SHP77 (cell line): ENCODE measurements around the gene GGA1.
"Not testable (repeated sequence)": the region's sequence is repeated elsewhere in the genome, so short reads cannot be mapped to it uniquely, and the experiment has no call there.

Experiments used
- DNase-seq, 2 experiments: peaks; one replicate each; lab custom pipeline; 2025; lab: John Stamatoyannopoulos, UW

Gene GGA1

DNA sequence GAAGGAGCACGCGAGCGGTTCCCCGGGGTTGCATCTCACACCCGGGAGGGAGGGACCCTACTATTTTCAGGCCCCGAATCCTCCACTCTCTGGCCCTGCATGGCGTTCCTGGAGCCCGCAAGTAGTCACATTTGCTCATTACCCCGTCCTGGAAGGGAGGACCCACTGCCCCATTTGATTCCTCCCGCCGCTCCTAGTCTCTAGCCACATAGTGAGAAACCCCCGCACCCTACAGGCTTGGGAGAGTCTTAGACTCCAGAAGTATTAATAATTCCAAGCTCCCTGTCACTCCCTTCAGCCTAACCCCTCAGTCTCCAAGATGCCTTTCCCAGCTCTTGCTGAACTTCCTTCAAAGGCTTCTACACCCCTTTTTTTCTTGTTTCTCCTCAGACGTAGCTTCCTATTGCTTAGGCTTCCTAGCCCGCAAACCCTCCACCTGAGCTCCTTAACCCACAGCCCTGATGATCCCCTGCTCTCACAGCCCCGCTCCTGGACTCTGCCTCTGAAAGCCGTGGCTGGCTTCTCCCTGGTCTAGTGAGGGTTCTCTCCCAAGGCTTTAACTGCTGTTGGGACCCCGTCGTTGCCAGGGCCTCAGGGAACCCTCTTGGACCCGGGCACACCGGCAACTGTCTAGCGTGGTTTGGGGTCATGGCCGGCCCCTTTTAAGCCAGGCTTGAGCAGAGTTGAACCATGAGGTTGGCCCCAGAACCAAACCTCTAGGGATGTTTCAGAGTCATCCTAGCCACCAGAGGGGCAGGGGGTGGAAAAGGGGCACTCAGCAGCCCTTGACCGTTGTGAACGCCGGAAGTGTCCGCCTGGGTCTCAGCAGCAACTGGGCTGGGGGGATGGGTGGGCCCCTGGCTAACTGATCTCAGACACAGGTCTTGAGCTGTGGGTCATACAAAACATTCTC is 862 bp downstream of the GGA1 start:
- no peak for DNase-seq

DNA sequence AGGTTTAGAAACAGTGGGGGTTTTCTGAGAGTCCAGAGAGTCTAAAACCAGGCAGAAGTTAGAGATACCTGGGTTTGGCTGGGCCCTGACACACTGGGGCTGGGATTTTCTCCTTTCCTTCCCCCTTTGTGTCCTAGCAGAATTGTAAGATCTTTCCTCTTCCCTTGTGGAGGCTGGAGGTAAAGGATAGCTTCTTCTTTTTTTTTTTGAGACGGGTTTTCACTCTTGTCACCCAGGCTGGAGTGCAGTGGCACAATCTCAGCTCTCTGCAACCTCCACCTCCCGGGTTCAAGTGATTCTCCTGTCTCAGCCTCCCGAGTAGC is 1.5 kb downstream of the GGA1 start:
- DNase-seq: not testable (repeated sequence)

DNA sequence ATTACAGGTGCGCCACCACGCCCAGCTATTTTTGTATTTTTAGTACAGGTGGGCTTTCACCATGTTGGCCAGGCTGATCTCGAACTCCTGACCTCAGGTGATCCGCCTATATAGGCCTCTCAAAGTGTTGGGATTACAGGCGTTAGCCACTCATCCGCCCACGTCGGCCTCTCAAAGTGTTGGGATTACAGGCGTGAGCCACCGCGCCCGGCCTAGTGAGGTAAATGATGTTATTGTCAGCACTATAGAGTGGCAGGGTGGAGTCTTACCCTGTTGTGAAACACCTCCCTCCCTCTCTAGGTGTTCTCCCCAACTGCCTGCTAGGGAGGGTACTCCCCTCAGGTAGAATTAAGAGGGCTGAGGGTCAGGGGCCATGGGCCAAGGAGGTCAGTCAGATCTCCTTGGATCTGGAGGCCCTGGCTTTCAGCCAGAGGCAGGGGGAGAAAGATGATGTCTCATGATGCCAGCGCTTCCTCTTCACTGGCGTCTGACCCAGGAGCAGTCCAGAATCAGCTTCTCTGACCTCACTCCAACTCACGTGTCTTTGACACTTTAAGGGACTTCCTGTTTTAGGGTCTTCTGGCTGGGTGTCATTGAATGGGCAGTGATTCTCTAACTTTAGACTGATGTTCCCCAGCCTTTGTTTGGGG is 2.0 kb downstream of the GGA1 start:
- DNase-seq: no peak

DNA sequence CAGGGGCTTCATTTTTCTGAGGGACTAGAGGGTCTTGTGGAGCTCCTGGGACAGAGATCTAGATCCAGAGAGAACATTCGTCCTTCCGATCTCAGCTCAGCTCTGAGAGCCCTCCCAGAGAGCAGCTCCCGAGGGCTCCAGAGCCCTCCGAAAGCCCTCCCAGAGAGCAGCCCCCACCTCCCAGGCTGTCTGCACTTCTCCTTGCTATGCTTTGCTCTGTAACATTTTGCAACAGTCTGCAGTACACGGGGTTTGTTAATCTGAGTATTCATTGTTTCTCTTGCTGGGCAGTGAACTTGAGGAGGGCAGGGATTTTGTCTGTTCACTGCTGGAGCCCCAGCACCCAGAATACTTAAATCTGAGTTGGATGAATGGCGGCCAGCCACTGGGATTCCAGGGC is 2.6 kb downstream of the GGA1 start:
- no peak for DNase-seq

DNA sequence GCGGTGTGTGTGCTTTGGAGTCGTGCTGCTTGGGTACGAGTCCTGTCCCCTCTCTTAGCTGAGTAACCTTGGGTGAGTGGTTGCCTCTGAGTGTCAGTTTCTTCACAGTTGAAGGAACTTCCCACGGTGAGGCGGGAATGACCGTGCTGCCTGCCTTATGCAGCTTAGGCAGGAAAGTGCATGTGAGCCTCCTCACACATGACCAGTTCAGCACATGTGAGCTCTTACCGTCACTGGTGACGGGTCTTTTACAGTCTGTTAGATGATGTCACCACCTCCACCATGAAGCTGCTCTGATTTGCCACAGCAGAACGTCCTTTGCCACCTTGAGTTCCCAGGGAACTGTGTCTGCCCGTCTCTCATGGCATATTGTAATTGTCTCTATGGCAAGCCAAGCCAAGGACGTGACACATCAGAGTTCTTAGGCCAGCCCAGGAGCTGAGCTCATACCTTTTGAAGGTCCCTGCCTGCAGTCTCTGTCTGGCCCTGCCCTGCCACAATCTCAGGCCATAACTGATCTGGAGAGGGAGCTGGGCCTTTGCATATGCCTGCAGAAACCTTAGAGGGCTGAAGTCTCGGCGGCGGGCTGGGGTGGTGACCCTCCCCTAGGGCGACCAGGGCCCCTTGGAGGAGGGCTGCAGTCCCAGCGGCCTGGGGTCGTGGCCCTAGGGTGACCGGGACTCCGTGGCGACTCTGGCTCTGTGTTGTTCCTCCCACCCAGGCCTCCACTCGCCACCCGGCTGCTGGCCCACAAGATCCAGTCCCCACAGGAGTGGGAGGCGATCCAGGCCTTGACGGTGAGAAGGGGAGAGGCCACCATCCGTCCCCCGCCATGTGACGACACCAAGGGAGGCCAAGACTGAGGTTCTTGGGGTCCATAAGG is 7.8 kb downstream of the GGA1 start:
- DNase-seq: no peak

DNA sequence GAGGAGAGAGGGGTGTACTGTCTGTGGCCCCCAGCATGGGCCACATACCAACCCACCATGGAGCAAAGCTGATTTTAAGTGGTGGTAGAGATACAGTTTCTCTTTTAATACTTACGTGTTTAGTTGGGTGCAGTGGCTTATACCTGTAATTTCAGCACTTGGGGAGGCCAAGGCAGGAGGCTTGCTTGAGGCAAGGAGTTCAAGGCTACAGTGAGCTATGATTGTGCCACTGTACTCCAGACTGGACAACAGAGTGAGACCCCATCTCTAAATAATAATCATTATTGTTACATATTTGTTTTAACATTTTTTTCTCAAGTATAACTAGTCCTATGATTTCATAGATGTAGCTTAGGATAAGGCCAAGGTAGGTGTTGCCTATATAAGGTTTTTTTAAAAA is 8.8 kb downstream of the GGA1 start:
- DNase-seq: no peak

DNA sequence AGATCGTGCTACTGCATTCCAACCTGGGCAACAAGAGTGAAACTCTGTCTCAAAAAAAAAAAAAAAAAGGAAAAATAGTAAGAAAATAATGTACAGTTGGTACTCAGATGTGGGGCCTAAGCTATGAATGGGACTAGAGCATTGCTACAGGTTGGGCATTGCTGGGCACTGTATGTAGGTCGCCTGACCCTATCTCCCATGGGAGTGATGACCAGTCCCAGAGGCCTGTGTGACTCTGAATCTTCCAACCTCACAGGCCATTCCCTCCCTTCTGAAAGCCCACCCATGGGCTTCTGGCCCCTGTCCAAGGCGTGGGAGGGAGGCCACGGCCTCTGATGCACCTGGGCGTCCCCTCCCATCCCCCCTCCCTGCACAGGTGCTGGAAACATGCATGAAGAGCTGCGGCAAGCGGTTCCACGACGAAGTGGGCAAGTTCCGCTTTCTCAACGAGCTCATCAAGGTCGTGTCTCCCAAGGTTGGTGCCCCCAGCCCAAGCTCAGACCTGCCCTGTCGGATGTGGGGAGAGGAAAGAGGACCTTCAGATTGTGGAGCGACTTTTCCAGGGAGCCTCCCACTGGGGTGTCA is 9.5 kb downstream of the GGA1 start:
- DNase-seq: no peak

DNA sequence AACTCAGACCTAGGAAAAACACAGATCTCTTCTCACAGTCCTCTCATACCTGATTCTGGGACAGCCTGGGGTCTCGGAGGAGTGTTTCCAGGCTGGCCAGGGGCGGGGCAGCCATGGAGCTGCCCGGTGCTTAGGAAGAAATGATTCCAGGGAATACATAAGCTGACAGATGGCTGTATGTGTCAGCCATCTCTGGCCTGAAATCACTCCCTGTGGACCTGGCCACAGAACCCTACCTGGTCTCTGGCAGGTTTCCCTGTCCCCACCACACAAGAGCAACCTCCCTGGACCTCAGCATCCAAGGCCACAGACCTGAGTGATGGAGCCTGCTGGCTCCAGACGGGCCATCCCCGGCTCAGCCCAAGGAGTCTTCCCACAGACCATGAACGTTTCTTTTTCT is 10.0 kb downstream of the GGA1 start:
- DNase-seq: no peak

DNA sequence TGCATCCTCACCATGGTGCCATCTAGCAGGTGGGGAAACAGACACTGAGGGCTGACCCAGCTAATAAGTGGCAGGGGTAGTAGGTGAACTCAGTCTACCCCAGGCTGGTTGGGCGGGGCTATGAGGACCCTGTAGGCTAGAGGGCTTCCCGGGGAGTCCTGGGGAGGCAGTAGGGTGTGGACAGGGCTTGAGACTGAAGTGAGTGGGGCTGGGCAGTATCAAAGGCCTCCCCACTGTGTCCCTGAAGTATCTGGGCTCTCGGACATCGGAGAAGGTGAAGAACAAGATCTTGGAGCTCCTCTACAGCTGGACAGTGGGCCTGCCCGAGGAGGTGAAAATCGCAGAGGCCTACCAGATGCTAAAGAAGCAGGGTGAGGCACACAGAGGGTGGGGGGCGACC is 11.4 kb downstream of the GGA1 start:
- DNase-seq: no peak

DNA sequence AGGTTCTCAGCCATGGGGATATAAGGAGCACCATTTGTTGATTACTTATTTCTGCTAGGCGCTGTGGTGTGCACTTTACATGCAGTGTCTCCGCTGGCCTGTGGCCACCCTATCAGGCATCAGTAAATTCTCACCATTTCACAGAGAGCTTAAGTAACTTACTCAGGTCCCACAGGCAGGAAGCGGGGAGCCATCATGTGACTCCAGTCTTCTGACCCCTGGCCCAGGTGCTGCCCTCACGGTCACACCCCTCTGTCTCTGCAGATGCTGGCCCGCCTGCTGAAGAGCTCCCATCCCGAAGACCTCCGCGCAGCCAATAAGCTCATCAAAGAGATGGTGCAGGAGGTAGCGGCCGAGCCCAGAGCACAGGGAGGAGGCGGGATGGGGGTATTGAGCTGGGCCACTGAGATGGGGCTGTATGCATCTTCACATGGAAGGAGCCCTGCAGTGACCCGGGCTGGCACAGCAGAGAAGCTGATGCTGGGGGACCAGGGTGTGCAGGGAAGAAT is 12.8 kb downstream of the GGA1 start:
- DNase-seq: no peak

DNA sequence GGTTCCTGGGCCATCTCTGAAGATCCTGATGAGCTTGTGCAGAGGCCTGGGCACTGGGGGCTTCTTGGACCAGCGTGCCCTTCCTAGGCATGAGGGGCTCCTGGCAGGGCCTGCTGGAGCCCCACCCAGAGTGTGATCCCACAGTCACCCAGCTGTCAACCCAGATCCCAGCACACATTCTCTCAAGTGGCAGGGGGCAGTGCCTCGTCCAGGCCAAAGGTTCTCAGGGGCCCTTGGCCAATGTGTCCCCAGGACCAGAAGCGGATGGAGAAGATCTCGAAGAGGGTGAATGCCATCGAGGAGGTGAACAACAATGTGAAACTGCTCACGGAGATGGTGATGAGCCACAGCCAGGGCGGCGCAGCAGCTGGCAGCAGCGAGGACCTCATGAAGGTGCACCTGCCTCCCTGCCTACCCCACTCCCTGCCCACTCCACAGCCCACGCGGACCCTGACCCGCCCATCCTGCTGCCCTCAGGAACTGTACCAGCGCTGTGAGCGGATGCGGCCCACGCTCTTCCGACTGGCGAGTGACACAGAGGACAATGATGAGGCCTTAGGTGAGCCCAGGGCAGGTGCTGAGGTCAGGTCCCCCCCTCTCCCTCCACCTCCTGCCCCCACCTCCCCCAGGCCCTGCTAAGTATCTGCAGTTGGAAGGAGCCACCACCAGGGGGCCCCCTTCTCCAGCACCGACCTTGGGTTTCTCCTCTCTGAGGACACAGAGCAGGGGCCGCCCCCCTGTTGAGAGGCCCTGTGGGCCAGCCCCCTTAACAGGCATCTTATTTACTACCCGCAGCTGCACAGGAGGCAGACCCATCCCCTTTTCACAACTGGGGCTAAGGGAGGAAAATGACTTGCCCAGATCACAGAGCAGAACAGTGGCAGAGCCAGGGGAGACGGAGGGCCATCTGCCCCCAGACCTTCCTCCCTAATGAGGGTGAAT is 14.7 kb downstream of the GGA1 start:
- peak in 1 of 2 experiments; percentile 46 for DNase-seq

DNA sequence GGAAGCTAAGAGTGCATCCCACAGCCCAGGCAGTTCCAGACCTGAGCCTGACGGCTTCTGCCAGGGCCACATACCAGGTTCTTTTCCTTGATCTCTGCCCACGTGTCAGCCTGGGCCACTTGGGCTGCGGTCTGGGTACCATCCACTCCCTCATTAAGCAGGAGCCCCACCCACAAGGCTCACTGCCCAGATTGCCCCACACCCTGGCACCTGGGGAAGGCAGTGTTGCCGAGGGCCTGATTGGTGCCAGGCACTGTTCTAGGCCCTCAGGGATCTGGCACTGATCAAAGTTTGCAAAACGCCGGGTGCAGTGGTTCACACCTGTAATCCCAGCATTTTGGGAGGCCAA is 15.4 kb downstream of the GGA1 start:
- no peak for DNase-seq

DNA sequence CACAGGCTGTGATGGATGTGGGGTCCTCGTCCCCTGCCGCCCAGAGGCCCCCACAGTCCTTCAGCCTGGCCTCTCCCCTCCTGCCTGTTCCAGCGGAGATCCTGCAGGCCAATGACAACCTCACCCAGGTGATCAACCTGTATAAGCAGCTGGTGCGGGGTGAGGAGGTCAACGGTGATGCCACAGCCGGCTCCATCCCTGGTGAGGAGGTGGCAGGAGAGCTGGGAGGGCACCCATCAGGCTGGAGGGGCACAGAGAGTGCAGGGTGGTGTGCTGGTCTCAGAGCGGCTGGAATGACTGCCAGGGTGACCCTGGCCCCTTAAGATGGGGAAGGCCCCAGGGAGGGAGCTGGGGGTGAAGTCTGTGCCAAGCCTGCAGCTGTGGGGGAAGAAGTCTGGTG is 16.2 kb downstream of the GGA1 start:
- DNase-seq: no peak

DNA sequence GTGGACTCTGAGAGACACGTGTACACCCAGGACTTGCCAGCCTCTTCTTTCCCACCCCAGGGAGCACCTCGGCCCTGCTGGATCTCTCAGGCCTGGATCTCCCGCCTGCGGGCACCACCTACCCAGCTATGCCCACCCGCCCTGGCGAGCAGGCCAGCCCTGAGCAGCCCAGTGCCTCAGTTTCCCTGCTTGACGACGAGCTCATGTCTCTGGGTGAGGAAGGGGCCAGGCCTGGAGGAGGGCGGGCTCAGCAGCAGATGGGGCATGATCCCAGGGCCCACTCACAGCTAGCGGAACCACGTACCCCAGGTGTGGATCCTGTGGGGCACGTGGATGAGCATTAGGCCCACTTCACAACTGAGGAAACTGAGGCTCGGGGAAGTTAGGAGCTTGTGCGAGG is 17.1 kb downstream of the GGA1 start:
- no peak for DNase-seq

DNA sequence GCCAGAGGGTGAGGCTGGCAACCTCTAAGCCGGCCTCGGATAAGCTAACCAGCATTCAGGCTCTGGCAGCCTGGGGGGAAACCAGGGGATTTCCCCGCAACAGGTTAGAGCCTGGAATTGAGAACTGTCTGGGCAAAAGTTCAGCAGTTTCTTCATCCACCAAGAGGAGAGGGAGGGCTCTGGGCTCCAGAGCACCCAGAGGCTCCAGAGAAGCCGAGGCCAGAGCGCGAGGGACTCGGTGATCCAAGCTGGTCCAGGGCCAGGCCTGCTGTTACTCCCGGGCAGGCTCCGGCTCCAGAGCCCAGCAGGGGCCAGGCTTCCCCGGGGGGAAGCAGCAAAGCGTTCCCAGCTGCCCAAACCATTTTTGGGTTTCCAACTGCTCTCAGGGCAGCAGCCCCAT is 17.5 kb downstream of the GGA1 start:
- DNase-seq: no peak

DNA sequence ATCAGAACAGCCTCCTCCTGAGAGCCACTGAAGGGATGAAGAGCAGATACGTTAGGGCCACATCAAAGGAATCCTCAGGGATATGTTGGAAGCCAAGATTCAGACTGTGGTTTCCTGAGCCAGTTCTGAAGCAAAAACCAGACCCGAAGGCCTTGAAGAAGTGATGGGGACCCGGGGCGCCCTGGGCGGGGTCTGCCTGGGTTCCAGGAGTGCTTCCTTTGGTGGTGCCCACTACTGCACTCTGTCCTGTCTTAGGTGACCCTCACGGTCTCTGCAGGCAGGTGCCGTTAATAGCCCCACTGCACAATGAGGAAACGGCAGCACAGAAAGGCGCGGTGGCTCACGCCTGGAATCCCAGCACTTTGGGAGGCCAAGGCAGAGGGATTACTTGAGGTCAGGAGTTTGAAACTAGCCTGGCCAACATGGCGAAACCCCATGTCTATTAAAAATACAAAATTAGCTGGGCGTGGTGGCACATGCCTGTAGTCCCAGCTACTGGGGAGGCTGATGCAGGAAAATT is 18.0 kb downstream of the GGA1 start:
- no peak for DNase-seq

DNA sequence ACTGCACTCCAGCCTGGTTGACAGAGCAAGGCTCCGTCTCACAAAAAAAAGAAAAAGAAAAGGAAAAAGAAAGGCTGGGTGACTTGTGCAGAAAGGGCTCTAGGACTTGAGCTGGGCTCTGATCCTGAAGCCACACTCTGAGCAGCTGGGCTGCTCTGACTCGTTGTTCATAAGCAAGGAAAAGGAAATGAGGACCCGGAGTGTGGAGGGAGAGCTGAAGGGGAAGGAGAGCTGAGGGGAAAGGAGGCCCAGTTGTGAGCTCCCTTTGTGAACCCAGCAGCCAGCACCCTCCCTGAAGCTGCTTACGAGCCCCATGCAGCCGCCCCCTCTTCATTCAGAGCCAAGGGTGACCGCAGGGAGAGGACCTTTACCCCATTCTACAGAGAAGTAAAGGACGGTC is 18.5 kb downstream of the GGA1 start:
- no peak for DNase-seq

DNA sequence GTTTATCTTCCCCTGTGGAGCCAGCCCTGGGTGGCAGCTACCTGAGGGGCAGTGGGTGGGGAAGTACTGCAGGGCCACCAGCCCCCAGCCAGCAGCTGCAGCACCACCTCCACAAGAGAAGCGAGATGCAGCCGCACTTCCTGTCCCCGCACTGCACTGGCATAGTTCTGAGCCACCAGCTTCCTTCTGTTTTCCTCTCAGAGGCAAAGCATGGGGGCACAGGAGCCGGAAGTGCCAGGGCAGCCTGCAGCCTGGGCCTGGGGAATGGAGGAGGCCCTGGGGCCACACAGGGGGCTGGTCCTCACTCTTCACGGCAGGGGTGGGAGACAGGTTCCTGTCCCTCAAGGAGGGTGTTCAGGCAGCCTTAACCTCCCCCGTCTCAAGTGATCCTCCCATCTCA is 18.9 kb downstream of the GGA1 start:
- no peak for DNase-seq

DNA sequence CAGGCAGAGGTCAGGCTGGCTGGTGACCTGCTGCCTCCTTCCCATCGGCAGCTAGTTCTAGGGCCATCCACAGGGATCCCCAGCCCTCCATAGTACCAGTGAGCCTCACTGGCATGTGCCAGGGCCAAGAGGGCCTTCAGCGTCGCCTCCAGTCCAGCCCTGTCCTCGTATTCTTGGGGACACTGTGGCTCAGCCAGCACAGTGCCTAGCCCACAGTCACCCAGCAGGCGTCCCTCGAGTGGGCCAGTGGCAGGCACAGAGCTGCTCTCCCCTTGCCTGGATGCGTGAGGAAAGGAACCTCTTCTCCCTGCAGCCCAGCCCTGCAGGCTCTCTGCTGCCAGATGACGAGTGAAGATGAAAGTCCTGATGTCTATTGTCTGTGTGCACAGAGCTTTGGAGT is 20.2 kb downstream of the GGA1 start:
- DNase-seq: no peak

DNA sequence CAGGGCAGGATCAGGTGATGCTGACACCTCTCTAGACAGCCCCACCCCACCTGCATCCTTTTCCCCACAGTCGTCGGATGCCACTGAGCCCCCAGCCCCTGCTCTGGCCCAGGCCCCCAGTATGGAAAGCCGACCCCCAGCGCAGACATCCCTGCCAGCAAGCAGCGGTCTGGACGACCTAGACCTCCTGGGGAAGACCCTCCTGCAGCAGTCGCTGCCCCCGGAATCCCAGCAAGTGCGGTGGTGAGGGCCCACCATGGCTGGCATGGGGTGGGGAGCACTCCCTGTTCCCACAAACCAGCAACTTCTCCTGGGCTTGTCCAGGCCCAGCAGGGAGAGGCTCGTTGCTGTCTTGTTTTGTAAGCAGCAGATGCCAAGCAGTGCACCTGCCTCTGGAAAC is 21.3 kb downstream of the GGA1 start:
- DNase-seq: no peak

DNA sequence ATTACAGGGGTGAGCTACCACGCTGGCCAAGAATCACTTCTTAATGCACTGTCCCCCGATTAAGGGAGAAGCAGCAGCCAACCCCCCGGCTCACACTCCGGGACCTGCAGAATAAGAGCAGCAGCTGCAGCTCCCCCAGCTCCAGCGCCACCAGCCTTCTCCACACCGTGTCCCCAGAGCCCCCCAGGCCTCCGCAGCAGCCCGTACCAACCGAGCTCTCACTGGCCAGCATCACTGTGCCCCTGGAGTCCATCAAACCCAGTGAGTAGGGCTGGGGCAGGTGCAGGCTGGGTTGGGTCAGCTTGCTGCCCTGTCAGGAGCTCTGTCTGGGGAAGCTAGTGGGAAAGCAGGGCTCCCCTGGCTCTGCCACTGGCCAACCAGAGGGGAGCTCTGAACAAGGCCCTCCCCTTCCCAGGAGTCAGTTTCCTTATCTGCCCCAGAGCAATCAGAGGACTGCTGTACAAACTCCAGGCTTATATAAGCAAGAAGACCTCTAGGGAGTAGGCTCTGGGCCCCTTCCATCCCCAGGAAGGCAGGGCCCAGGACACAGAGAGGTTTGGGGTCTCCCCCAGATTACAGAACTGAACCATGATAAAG is 22.3 kb downstream of the GGA1 start:
- no peak for DNase-seq
